ENCODE results near the gene CTSC. TPM values are rescaled to one million over a fixed set of nuclear protein-coding genes. Genes with fewer than 3 reads are reported as not detected.

CTSC gene
- polyA plus RNA-seq, 1 donor from 2014 or later = 5.2 TPM

GRCh38 chr11:88337987-88338668 is 592 bp upstream of the CTSC start:
- Histone ChIP-seq H3K4me2 (ENCODE audit: low read length) (peak overlapping the region; percentile 57), H3K4me3 (ENCODE audit: low read length) (peak overlapping the region; percentile 76), H3K27me3 (ENCODE audit: insufficient read depth, low read depth, low read length) (no peaks in the 10 kb centered on the region), H4K20me1 (ENCODE audit: insufficient read depth) (no peaks in the 10 kb centered on the region), H3K27ac (ENCODE audit: low read length) (no peak overlapping the region), H3K79me2 (replicated peaks; ENCODE audit: insufficient read depth, low read length) (no peaks in the 10 kb centered on the region), H3K36me3 (ENCODE audit: insufficient read depth, low read length) (no peaks in the 10 kb centered on the region), H3K9me2 (ENCODE audit: insufficient read depth, low read length) (no peaks in the 10 kb centered on the region), H3K9me3 (ENCODE audit: low read length) (no peaks in the 10 kb centered on the region), H3F3A (ENCODE audit: insufficient read depth, low read length, poor library complexity, severe bottlenecking) (no peaks in the 10 kb centered on the region), H2AFZ (ENCODE audit: low read depth, low read length) (peak overlapping the region; percentile 58), H3K9ac (ENCODE audit: low read length) (peak overlapping the region; percentile 61)
- no peak for TF ChIP-seq SMC3 (conservative IDR thresholded peaks at IDR 0.05; ENCODE audit: poor library complexity)

- Histone ChIP-seq H3K27ac (ENCODE audit: low read length) (no peak overlapping the region), H2AFZ (ENCODE audit: low read depth, low read length) (no peak overlapping the region), H3K9me2 (ENCODE audit: insufficient read depth, low read length) (no peaks in the 10 kb centered on the region), H3K4me2 (ENCODE audit: low read length) (no peak overlapping the region), H3K9ac (ENCODE audit: low read length) (no peak overlapping the region), H3K4me3 (ENCODE audit: low read length) (no peak overlapping the region), H3K27me3 (ENCODE audit: insufficient read depth, low read depth, low read length) (no peaks in the 10 kb centered on the region), H3F3A (ENCODE audit: insufficient read depth, low read length, poor library complexity, severe bottlenecking) (no peaks in the 10 kb centered on the region), H4K20me1 (ENCODE audit: insufficient read depth) (no peaks in the 10 kb centered on the region), H3K9me3 (ENCODE audit: low read length) (no peaks in the 10 kb centered on the region), H3K36me3 (ENCODE audit: insufficient read depth, low read length) (no peaks in the 10 kb centered on the region), H3K79me2 (replicated peaks; ENCODE audit: insufficient read depth, low read length) (no peaks in the 10 kb centered on the region)
- TF ChIP-seq TAF1 (IDR thresholded peaks at IDR 0.05; ENCODE audit: low read depth) (no peak), SMC3 (conservative IDR thresholded peaks at IDR 0.05; ENCODE audit: poor library complexity) (no peak), EP300 (conservative IDR thresholded peaks at IDR 0.05; ENCODE audit: poor library complexity, severe bottlenecking) (no peak), EZH2 (IDR thresholded peaks at IDR 0.05; ENCODE audit: borderline replicate concordance, insufficient read depth, low read length, poor library complexity, severe bottlenecking) (no peak), CTCF (IDR thresholded peaks at IDR 0.05; ENCODE audit: poor library complexity, severe bottlenecking) (no peak), RAD21 (conservative IDR thresholded peaks at IDR 0.05) (no peak), POLR2AphosphoS5 (IDR thresholded peaks at IDR 0.05) (no peak), MXI1 (conservative IDR thresholded peaks at IDR 0.05; ENCODE audit: poor library complexity, severe bottlenecking) (no peak)
- TF ChIP-seq, protein P1, sequence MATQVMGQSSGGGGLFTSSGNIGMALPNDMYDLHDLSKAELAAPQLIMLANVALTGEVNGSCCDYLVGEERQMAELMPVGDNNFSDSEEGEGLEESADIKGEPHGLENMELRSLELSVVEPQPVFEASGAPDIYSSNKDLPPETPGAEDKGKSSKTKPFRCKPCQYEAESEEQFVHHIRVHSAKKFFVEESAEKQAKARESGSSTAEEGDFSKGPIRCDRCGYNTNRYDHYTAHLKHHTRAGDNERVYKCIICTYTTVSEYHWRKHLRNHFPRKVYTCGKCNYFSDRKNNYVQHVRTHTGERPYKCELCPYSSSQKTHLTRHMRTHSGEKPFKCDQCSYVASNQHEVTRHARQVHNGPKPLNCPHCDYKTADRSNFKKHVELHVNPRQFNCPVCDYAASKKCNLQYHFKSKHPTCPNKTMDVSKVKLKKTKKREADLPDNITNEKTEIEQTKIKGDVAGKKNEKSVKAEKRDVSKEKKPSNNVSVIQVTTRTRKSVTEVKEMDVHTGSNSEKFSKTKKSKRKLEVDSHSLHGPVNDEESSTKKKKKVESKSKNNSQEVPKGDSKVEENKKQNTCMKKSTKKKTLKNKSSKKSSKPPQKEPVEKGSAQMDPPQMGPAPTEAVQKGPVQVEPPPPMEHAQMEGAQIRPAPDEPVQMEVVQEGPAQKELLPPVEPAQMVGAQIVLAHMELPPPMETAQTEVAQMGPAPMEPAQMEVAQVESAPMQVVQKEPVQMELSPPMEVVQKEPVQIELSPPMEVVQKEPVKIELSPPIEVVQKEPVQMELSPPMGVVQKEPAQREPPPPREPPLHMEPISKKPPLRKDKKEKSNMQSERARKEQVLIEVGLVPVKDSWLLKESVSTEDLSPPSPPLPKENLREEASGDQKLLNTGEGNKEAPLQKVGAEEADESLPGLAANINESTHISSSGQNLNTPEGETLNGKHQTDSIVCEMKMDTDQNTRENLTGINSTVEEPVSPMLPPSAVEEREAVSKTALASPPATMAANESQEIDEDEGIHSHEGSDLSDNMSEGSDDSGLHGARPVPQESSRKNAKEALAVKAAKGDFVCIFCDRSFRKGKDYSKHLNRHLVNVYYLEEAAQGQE (IDR thresholded peaks at IDR 0.05; ENCODE audit: borderline replicate concordance) = no peak
These were observed 2.3 kb downstream of the CTSC start for GRCh38 chr11:88335284-88335683.
